Uterus (tissue), 2 donors: ENCODE results near the gene GRAMD1A.

Source experiments
- CTCF ChIP-seq, 4 experiments: fragments of 200-600 bp in 2 of 4; fragments of 450-650 bp in 2 of 4; sonication (generic) in 2 of 4; IDR thresholded peaks; one replicate each; pipeline ENCODE4 v1.5.1; 2016 to 2019; ENCODE audit warnings: antibody characterized with exemption in 4 of 4, mild to moderate bottlenecking in 2 of 4, moderate library complexity in 1 of 4
- POLR2A ChIP-seq, 2 donors: fragments of 450-650 bp; IDR thresholded peaks; one replicate each; pipeline ENCODE4 v1.6.1; 2016; ENCODE audit warnings: antibody characterized with exemption in 2 of 2, mild to moderate bottlenecking in 1 of 2, moderate library complexity in 1 of 2

GRCh38 chr19:35011737-35012682 lies 11.9 kb downstream of the GRAMD1A start:
- no peak for TF ChIP-seq CTCF (IDR thresholded peaks at IDR 0.05)
- TF ChIP-seq POLR2A (IDR thresholded peaks at IDR 0.05): no peak
